Nephron progenitor cell (in vitro differentiated cells): ENCODE measurements around the gene L3MBTL3.
A peak's percentile ranks its signal among the peaks of the same experiment; 100 is the strongest.
"Not testable (repeated sequence)": the region's sequence is repeated elsewhere in the genome, so short reads cannot be mapped to it uniquely, and the experiment has no call there.

Experiments
- DNase-seq: peaks from one replicate; pipeline ENCODE4 v3.0.0; 2021
- H3K27ac Mint-ChIP-seq: 2 replicates; pipeline ENCODE4 v1.8.0; 2021; ENCODE audit warnings: mild to moderate bottlenecking, moderate library complexity, mixed read lengths
- H3K27me3 Mint-ChIP-seq: 2 replicates; pipeline ENCODE4 v1.8.0; 2021; ENCODE audit warnings: mild to moderate bottlenecking, low read depth, mixed read lengths; ENCODE audit not compliant: poor library complexity
- H3K36me3 Mint-ChIP-seq: 2 replicates; pipeline ENCODE4 v1.8.0; 2021; ENCODE audit warnings: low read depth, mixed read lengths
- H3K4me1 Mint-ChIP-seq: 2 replicates; pipeline ENCODE4 v1.8.0; 2021; ENCODE audit warnings: mixed read lengths
- H3K4me3 Mint-ChIP-seq: 2 replicates; pipeline ENCODE4 v1.8.0; 2021; ENCODE audit warnings: mild to moderate bottlenecking, moderate library complexity, mixed read lengths
- H3K9me3 Mint-ChIP-seq: 2 replicates; pipeline ENCODE4 v1.8.0; 2021; ENCODE audit warnings: mild to moderate bottlenecking, moderate library complexity, mixed read lengths
- CTCF ChIP-seq: fragments of 200-600 bp; sonication (generic); IDR thresholded peaks from 2 replicates; pipeline ENCODE4 v1.5.0; 2021; ENCODE audit warnings: antibody characterized with exemption

Gene L3MBTL3

GRCh38 chr6:130111031-130111430, 92.7 kb downstream of the L3MBTL3 start:
- no peak for TF ChIP-seq CTCF
- no peak overlapping the region for H3K4me3 Mint-ChIP-seq
- peaks cover 10% of the 10 kb centered on the region for H3K4me1 Mint-ChIP-seq
- H3K36me3 Mint-ChIP-seq: peaks cover 54% of the 10 kb centered on the region
- no peak for DNase-seq
- no peak overlapping the region for H3K27ac Mint-ChIP-seq
- H3K9me3 Mint-ChIP-seq: peaks cover 29% of the 10 kb centered on the region
- peaks cover 2% of the 10 kb centered on the region for H3K27me3 Mint-ChIP-seq

GRCh38 chr6:130113201-130113710, 94.9 kb downstream of the L3MBTL3 start:
- Mint-ChIP-seq H3K27ac (no peak overlapping the region), H3K9me3 (peaks cover 23% of the 10 kb centered on the region), H3K4me1 (peaks cover 10% of the 10 kb centered on the region), H3K36me3 (peaks cover 41% of the 10 kb centered on the region), H3K27me3 (peaks cover 2% of the 10 kb centered on the region), H3K4me3 (no peak overlapping the region)
- DNase-seq: no peak
- no peak for TF ChIP-seq CTCF

GRCh38 chr6:130115036-130115435, 96.7 kb downstream of the L3MBTL3 start:
- peaks cover under 1% of the 10 kb centered on the region for H3K27me3 Mint-ChIP-seq
- peaks cover 5% of the 10 kb centered on the region for H3K9me3 Mint-ChIP-seq
- peaks cover 10% of the 10 kb centered on the region for H3K4me1 Mint-ChIP-seq
- H3K27ac Mint-ChIP-seq: peak overlapping the region; percentile 22
- DNase-seq: no peak
- H3K4me3 Mint-ChIP-seq: no peak overlapping the region
- TF ChIP-seq CTCF: no peak
- H3K36me3 Mint-ChIP-seq: peaks cover 23% of the 10 kb centered on the region

- peaks cover 17% of the 10 kb centered on the region for H3K36me3 Mint-ChIP-seq
- no peak for TF ChIP-seq CTCF
- H3K27me3 Mint-ChIP-seq: no peaks in the 10 kb centered on the region
- no peak for DNase-seq
- H3K27ac Mint-ChIP-seq: no peak overlapping the region
- H3K4me1 Mint-ChIP-seq: peaks cover 10% of the 10 kb centered on the region
- H3K9me3 Mint-ChIP-seq: no peaks in the 10 kb centered on the region
- H3K4me3 Mint-ChIP-seq: no peak overlapping the region
Measured at GRCh38 chr6:130116273-130116672, 97.9 kb downstream of the L3MBTL3 start.

- H3K4me1 Mint-ChIP-seq, DNase-seq, H3K4me3 Mint-ChIP-seq, H3K9me3 Mint-ChIP-seq, H3K27me3 Mint-ChIP-seq, H3K27ac Mint-ChIP-seq: not testable (repeated sequence)
- peaks cover 12% of the 10 kb centered on the region for H3K36me3 Mint-ChIP-seq
Measured at GRCh38 chr6:130117187-130117701, 98.9 kb downstream of the L3MBTL3 start.

GRCh38 chr6:130118236-130118635, 99.9 kb downstream of the L3MBTL3 start:
- H3K36me3 Mint-ChIP-seq: peaks cover 12% of the 10 kb centered on the region
- TF ChIP-seq CTCF: no peak
- H3K27me3 Mint-ChIP-seq: no peaks in the 10 kb centered on the region
- H3K4me3 Mint-ChIP-seq: no peak overlapping the region
- DNase-seq: no peak
- H3K27ac Mint-ChIP-seq: no peak overlapping the region
- no peaks in the 10 kb centered on the region for H3K9me3 Mint-ChIP-seq
- peaks cover 10% of the 10 kb centered on the region for H3K4me1 Mint-ChIP-seq
